HG03064 (cell line): ENCODE measurements around the gene PCDH9.
A peak's percentile ranks its signal among the peaks of the same experiment; 100 is the strongest.
"Not testable (repeated sequence)": the region's sequence is repeated elsewhere in the genome, so short reads cannot be mapped to it uniquely, and the experiment has no call there.

Experiments
- ATAC-seq: cut with Tn5 transposase; IDR thresholded peaks from one replicate; pipeline ENCODE4 v1.9.1; 2021; ENCODE audit warnings: low read depth; ENCODE audit not compliant: unreplicated experiment

The PCDH9 gene

GRCh38 chr13:66937423-66937822 lies 292.7 kb downstream of the PCDH9 start:
- ATAC-seq: no peak

GRCh38 chr13:66933994-66934393 lies 296.1 kb downstream of the PCDH9 start:
- no peak for ATAC-seq

DNA sequence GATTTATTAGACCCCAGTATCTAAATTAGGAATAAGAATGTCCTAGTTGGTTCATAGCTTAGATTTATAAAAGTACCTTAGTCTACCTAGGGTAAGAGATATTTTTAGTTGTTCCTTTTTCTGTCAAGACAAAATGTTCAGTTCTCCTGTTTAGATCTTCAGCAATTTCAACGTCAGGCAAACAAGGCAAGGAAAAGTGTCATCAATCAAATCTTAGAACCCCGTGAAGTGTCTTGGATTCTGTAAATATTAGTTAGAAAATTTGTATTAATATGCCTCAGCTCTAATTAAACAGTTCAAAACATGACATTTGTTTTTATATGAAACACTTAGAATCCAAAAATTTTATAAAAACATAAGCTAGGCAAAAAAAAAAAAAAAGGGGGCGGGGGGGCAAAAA lies 296.6 kb downstream of the PCDH9 start:
- no peak for ATAC-seq

DNA sequence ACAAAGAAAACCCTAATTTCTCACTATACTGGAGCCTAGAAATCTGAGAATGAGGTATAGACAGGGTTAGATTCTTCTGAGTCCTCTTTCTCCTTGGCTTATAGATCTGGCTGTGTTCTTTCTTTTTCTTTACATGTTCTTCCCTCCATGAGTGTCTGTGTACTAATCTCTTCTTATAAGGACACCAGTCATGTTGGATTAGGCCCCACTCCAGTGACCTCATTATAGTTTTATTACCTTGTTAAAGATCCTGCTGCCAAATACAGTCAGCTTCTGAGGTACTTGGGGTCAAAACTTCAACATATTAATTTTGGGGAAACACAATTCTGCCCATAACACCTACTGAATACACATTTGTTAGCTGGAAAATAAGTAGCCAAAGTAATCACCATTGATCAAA lies 302.6 kb downstream of the PCDH9 start:
- no peak for ATAC-seq

- ATAC-seq: no peak
Observed at GRCh38 chr13:66926851-66927524, 303.1 kb downstream of the PCDH9 start.

GRCh38 chr13:66926200-66926850 lies 303.8 kb downstream of the PCDH9 start:
- no peak for ATAC-seq

GRCh38 chr13:66922444-66922843 lies 307.7 kb downstream of the PCDH9 start:
- ATAC-seq: no peak

DNA sequence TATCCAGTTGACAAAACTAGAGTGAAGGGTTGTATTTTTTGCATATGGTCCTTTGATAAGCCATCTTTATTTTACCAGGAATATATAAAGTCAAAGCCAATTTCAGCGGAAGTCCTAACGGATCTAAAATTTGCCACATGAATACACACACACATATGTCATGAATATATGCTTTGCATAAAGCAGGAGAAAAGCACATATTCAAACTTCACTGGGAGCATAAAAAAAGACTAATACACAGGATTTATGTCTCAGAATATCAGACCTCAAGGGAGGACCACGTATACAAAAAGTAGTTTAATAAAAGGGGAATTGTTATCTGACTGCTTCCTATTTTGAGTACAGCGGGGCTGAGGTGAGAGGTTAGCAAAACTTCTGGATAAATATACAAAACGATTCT lies 308.7 kb downstream of the PCDH9 start:
- ATAC-seq: no peak

GRCh38 chr13:66915596-66916185 lies 314.4 kb downstream of the PCDH9 start:
- no peak for ATAC-seq

DNA sequence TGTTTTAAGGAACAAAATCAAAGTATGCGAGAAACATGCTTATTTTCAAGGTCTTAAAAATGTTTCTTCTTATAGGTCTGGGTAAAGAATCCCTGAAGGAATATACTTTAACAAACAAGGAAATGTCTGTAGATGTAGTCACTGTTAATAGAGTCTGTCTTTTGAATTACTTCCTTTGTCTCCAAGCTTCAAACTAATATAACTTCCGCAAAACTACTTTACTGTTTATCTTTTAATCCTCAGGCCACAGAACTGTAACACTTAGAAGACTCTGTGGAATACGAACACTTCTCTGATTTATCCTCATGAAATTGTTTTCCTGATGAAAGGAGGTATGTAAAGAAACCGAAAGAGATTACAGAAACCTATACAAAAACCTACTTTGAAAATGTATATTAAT lies 316.0 kb downstream of the PCDH9 start:
- ATAC-seq: no peak

GRCh38 chr13:66911411-66911939 lies 318.7 kb downstream of the PCDH9 start:
- ATAC-seq: no peak

DNA sequence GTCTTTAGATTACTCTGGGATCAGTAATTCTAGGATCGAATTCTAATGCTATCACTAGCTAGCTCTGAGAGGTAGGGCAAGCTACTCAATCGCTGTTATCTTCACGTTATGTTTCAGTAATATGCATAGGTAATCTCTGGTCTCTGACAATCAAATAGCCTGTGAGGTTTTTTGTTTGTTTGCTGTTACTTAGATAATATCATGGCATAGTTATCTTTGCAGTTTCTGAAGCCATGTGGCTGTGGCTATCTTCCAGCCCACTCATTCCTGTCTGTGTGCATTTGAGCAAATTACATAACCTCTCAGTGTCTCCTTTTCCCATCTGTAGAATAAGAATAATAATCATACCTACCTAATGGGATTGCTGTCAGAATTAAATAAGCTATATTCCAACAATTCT lies 330.2 kb downstream of the PCDH9 start:
- no peak for ATAC-seq

DNA sequence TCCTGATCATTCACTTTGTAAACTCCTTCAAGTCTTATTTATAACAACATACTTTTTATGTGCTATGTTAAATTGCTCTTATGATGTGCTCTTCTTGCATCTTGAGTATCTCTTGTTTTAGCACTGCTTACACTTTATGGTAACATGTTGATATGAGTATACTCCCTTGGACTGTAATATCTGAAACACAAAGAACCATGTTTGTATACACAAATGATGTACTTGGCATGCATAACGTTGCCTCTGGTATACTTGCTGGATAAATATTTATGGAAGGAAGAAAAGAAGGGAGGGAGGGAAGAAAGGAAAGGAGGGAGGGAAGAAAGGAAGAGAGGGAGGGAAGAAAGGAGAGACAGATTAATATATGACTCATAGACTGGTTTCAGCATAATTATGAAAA lies 333.2 kb downstream of the PCDH9 start:
- ATAC-seq: no peak

DNA sequence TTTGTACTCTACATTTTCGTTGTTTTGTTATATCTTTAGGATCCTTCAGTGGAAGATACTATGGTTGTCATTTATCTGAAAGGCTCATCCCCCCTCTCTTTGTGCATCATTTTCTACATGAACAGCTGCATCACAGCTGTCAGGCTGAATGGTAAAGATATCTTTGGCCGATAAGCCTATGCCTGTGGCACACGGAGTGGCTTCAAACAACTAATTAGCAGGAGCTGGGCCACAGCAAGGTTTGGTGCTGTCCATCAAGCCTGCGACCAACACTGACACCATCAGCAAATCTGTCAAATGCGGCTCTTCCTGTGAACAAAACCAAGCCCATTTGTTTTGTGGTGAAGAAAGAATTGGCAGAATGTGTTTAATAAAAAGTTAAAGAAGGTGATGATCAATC lies 334.4 kb downstream of the PCDH9 start:
- ATAC-seq: no peak

DNA sequence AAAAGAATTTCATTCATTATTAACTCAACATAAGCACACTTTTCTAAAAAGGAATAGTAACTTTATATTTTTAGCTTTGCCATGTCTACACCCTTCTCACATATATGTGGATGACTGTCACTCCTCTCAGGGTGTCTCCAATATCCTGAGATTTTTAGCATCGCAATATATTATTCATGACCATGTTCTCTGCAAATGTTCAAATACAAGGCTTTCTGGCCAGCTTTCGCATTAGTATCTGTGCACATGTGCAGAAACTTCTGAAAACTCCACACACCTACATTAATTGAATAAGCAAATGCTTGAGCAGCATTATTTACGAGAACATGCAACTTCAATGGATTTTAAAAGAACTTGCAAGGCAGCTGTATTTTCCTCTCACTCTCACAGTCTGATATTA lies 334.8 kb downstream of the PCDH9 start:
- ATAC-seq: no peak

GRCh38 chr13:66888698-66889097 lies 341.4 kb downstream of the PCDH9 start:
- no peak for ATAC-seq

DNA sequence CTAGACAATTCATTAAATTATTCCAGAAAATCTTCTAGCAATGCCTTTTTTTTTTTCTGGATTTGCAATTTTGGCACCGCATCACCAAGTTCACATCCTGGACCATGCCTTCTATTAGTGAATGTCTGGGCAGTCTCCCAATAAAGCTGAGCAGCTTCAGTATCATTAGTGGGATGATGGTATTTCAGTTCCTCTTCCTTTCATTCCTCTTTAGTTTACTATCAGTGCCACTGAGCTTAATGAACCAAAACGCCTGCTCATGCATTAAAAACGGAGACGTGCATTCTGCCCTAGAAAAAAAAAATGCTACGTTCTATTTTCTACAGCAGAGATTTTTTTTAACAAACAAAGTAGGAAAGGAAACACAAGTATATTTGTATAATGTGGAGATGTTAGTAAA lies 343.0 kb downstream of the PCDH9 start:
- ATAC-seq: peak; percentile 76

DNA sequence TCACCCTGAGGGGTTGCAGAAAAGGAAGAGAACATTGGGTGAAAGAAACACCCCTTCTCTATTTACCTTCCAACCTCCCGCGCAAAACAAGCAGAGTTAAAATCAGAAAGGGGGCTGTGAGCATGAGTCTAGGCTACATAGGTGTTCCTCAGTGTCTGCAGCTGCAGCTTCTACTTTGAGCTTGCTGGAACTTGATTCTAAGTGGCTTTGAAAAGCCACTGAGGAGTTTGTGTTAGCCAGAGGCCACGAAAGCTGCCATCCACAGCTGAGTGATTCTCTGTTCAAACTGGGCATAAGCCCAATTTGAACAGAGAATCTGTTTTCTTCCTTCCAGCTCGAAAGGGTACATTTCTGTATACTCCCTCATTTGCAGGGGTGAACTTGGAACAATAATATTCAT lies 343.9 kb downstream of the PCDH9 start:
- no peak for ATAC-seq

GRCh38 chr13:66881170-66881569 lies 349.0 kb downstream of the PCDH9 start:
- not testable (repeated sequence) for ATAC-seq

- ATAC-seq: no peak
Observed at GRCh38 chr13:66879988-66880387, 350.1 kb downstream of the PCDH9 start.

- no peak for ATAC-seq
Observed at GRCh38 chr13:66875264-66875663, 354.9 kb downstream of the PCDH9 start.

- no peak for ATAC-seq
Observed at GRCh38 chr13:66864627-66865026, 365.5 kb downstream of the PCDH9 start.
